GM19468 (cell line): ENCODE measurements around the gene HSPA12A.

Source experiments
- ATAC-seq: cut with Tn5 transposase; IDR thresholded peaks from one replicate; pipeline ENCODE4 v1.9.1; 2021; ENCODE audit warnings: mild to moderate bottlenecking, moderate library complexity, moderate number of reproducible peaks; ENCODE audit not compliant: unreplicated experiment; ENCODE audit errors: extremely low read depth

Gene HSPA12A

GRCh38 chr10:116742367-116743265 lies at the start of gene HSPA12A:
Gene HSPA12A (minus strand): TSS chr10:116742566. CDS start chr10:116742469, 97 bp downstream.
- ATAC-seq, result peak; percentile 80

GRCh38 chr10:116791241-116791640 lies 48.9 kb upstream of the HSPA12A start:
- no peak for ATAC-seq

- ATAC-seq, result peak; percentile 69
Measured at GRCh38 chr10:116787893-116788665, 45.7 kb upstream of the HSPA12A start.

- no peak for ATAC-seq
Measured at GRCh38 chr10:116787053-116787659, 44.8 kb upstream of the HSPA12A start.

GRCh38 chr10:116785867-116786266 lies 43.5 kb upstream of the HSPA12A start:
- no peak for ATAC-seq

GRCh38 chr10:116785282-116785681 lies 42.9 kb upstream of the HSPA12A start:
- no peak for ATAC-seq

- ATAC-seq, result no peak
Measured at GRCh38 chr10:116784651-116785050, 42.3 kb upstream of the HSPA12A start.

- no peak for ATAC-seq
Measured at GRCh38 chr10:116784035-116784434, 41.7 kb upstream of the HSPA12A start.

- no peak for ATAC-seq
Measured at GRCh38 chr10:116783011-116783655, 40.8 kb upstream of the HSPA12A start.

GRCh38 chr10:116781370-116781884 lies 39.1 kb upstream of the HSPA12A start:
- no peak for ATAC-seq

- ATAC-seq, result no peak
Measured at GRCh38 chr10:116780691-116781205, 38.4 kb upstream of the HSPA12A start.

GRCh38 chr10:116779076-116779687 lies 36.8 kb upstream of the HSPA12A start:
- no peak for ATAC-seq

- ATAC-seq, result no peak
Measured at GRCh38 chr10:116777006-116777405, 34.6 kb upstream of the HSPA12A start.

- ATAC-seq, result no peak
Measured at GRCh38 chr10:116775488-116776400, 33.4 kb upstream of the HSPA12A start.

GRCh38 chr10:116774728-116775151 lies 32.4 kb upstream of the HSPA12A start:
- no peak for ATAC-seq

GRCh38 chr10:116772909-116773705 lies 30.7 kb upstream of the HSPA12A start:
- ATAC-seq, result no peak

GRCh38 chr10:116771959-116772585 lies 29.7 kb upstream of the HSPA12A start:
- ATAC-seq, result no peak
